GM12878 (cell line): ENCODE measurements around the gene OSBPL5. TPM values are rescaled to one million over a fixed set of nuclear protein-coding genes. Genes with fewer than 3 reads are reported as not detected.

Experiments used
- ATAC-seq: fragments of 200-7000 bp; cut with Tn5 transposase; 3 replicates; pipeline ENCODE4 v1.9.1; 2020; ENCODE audit warnings: mild to moderate bottlenecking, moderate library complexity
- BruUV-seq: library from RNA; stranded (reverse); fragments of 400-500 nt; replicated peaks from 2 replicates; lab custom pipeline; 2021; lab: Mats Ljungman, UMichigan
- CTCF ChIA-PET: fragments of 300-600 bp; sonication (Branson Sonifier 250); formaldehyde crosslinking; extraction: SDS; loops from one replicate; lab custom pipeline; 2021; ENCODE audit warnings: inconsistent platforms; lab: Yijun Ruan, JAX
- POLR2A ChIA-PET: fragments of 350-600 bp; formaldehyde crosslinking; extraction: SDS; loops from one replicate; lab custom pipeline; 2021; ENCODE audit warnings: inconsistent platforms; lab: Charles Lee
- RAD21 ChIA-PET: fragments of 300-600 bp; sonication (Branson Sonifier 250); formaldehyde crosslinking; loops from one replicate; lab custom pipeline; 2023; ENCODE audit warnings: antibody characterized with exemption; ENCODE audit not compliant: unreplicated experiment; lab: Charles Lee
- SMC1A ChIA-PET: fragments of 300-600 bp; sonication (Branson Sonifier 250); formaldehyde crosslinking; loops from one replicate; lab custom pipeline; 2023; ENCODE audit not compliant: unreplicated experiment, uncharacterized antibody; lab: Charles Lee
- DNase-seq: peaks from one replicate; pipeline ENCODE4 v3.0.0-alpha.2; 2011; ENCODE audit warnings: low read depth, low spot score
- FAIRE-seq: peaks from 3 replicates; lab custom pipeline; 2011; peaks lifted over from hg19 to GRCh38; lab: Jason Lieb, UNC
- H2AFZ ChIP-seq: 2 replicates; pipeline ENCODE4 v1.6.0; 2011; ENCODE audit warnings: low read depth, low read length, control low read depth; ENCODE audit not compliant: control insufficient read depth
- H3K27ac ChIP-seq: 2 replicates; pipeline ENCODE4 v1.5.1; 2011; ENCODE audit warnings: control low read depth; ENCODE audit not compliant: control insufficient read depth, insufficient read depth
- H3K27me3 ChIP-seq, 2 experiments: replicated peaks in 1 of 2; 2 replicates each; pipeline versions ENCODE4 v1.6.0 to v1.6.1; 2011; ENCODE audit warnings: low read length in 1 of 2; ENCODE audit not compliant: control insufficient read depth in 2 of 2, insufficient read depth in 2 of 2
- H3K36me3 ChIP-seq, 2 experiments: 2 replicates each; pipeline ENCODE4 v1.5.1; 2011; ENCODE audit warnings: low read length in 1 of 2; ENCODE audit not compliant: control insufficient read depth in 2 of 2, insufficient read depth in 2 of 2
- H3K4me1 ChIP-seq: 2 replicates; pipeline ENCODE4 v1.6.1; 2011; ENCODE audit warnings: mild to moderate bottlenecking, low read length, moderate library complexity, mixed read lengths; ENCODE audit not compliant: control insufficient read depth, insufficient read depth
- H3K4me2 ChIP-seq: 2 replicates; pipeline ENCODE4 v1.6.0; 2011; ENCODE audit warnings: control low read depth; ENCODE audit not compliant: control insufficient read depth, insufficient read depth
- H3K4me3 ChIP-seq: fragments of 200-600 bp; sonication (generic); 2 replicates; pipeline ENCODE4 v1.5.1; 2016
- H3K79me2 ChIP-seq: 2 replicates; pipeline ENCODE4 v1.6.0; 2011; ENCODE audit warnings: low read length; ENCODE audit not compliant: control insufficient read depth, insufficient read depth
- H3K9ac ChIP-seq: 2 replicates; pipeline ENCODE4 v1.8.0; 2011; ENCODE audit warnings: low read length, control low read depth, mixed read lengths; ENCODE audit not compliant: control insufficient read depth, insufficient read depth
- H3K9me3 ChIP-seq: replicated peaks from 3 replicates; pipeline ENCODE4 v1.5.1; 2011; ENCODE audit warnings: mild to moderate bottlenecking, low read length; ENCODE audit not compliant: control insufficient read depth, insufficient read depth
- H4K20me1 ChIP-seq: 2 replicates; pipeline ENCODE4 v1.6.0; 2011; ENCODE audit not compliant: control insufficient read depth, insufficient read depth
- ATF7 ChIP-seq: fragments of 450-650 bp; IDR thresholded peaks from 2 replicates; pipeline ENCODE4 v1.6.1; 2016; ENCODE audit warnings: low read depth, mild to moderate bottlenecking
- E2F8 ChIP-seq: fragments of 450-650 bp; IDR thresholded peaks from 2 replicates; pipeline ENCODE4 v1.6.1; 2018; ENCODE audit warnings: mild to moderate bottlenecking, low read depth, moderate library complexity; ENCODE audit not compliant: partially characterized antibody
- RCOR1 ChIP-seq: conservative IDR thresholded peaks from 2 replicates; pipeline ENCODE4 v1.6.1; 2012; ENCODE audit warnings: low read depth, low read length, improper control_type of control experiment
- RFX5 ChIP-seq: IDR thresholded peaks from 2 replicates; pipeline ENCODE4 v1.6.1; 2011; ENCODE audit warnings: low read depth, low read length, improper control_type of control experiment
- ZNF622 ChIP-seq: fragments of 450-650 bp; IDR thresholded peaks from 2 replicates; pipeline ENCODE4 v1.6.1; 2017; ENCODE audit warnings: mild to moderate bottlenecking, inconsistent platforms
- WGBS: methylation state at CpG from one replicate; pipeline ENCODE4 v1.1.6; 2016; ENCODE audit warnings: low lambda C conversion rate; ENCODE audit not compliant: insufficient replicate concordance, insufficient coverage; ENCODE audit errors: missing lambda C conversion rate; 5-methylcytosine and 5-hydroxymethylcytosine counted together
- in situ Hi-C: fragments of 300-500 bp; cut with MboI; formaldehyde crosslinking; loops from 9 replicates; pipeline ENCODE4 v1.14.3; 2018; ENCODE audit warnings: mixed read lengths
- intact Hi-C: fragments of 100-400 bp; cut with micrococcal nuclease; formaldehyde crosslinking; loops from one replicate; pipeline ENCODE4 v1.14.2; 2022; ENCODE audit not compliant: unreplicated experiment
- polyA plus RNA-seq, 11 experiments: library from polyadenylated mRNA; depleted of rRNA in 4 of 11; unstranded in 6 of 11; stranded (reverse) in 5 of 11; fragments of >200 nt; fragmentation: Nextera tagmentation in 4 of 11; fragmentation: Illumina TruSeq in 1 of 11; extraction: Ambion mirVana in 4 of 11; extraction: Trizol in 1 of 11; gene quantifications; 1 replicate in 1 of 11; 2 replicates in 10 of 11; pipeline versions ENCODE4 v1.2.1 to v1.2.3, GENCODE V29; 2011 to 2016; ENCODE audit warnings: inconsistent platforms in 2 of 11, missing spikeins in 2 of 11, low read depth in 1 of 11
- total RNA-seq, 4 experiments: library from RNA; depleted of rRNA in 3 of 4; stranded (reverse); fragments of >200 nt in 3 of 4; fragmentation: Illumina TruSeq in 1 of 4; extraction: Trizol in 1 of 4; gene quantifications; 2 replicates each; pipeline versions ENCODE4 v1.2.1 to v1.2.3, GENCODE V29; 2013 to 2021

Gene OSBPL5
- total and polyA plus RNA-seq, 10 of the 15 experiments (the other 5 are each of a cell fraction or from before 2014, with no cell fraction given), result not detected

GRCh38 chr11:3189196-3189843 is 24.2 kb upstream of the OSBPL5 start (continued):
- TF ChIP-seq E2F8 (no peak), ATF7 (no peak), RFX5 (no peak)

DNA sequence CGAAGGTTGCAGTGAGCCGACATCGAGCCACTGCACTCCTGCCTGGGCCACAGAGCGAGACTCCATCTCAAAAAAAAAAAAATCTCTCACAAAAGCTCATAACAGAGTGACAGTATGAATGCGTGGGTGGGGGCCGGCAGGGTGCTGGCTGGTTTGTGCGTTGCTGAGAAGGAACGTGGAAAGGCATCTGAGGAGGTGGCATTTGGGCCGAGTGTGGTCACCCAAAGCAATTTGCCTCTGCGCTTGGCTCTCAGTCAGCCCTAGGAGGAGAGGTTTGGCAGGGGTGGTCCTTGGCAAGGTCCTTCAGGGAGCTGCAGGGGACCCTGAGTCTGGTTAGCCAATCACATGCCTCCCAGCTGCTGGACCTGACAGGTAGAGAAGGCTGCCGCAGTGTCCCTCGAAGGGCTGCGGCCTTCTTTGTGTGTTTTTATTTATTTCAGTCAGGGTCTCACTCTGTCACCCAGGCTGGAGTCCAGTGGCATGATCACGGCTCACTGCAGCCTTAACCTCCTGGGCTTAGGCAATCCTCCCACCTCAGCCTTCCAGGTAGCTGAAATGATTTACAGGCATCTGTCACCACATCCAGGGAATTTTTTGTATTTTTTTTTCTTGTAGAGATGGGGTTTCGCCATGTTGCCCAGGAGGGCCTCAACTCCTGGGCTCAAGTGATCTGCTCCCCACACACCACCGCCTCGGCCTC is 23.5 kb upstream of the OSBPL5 start:
- H3K27ac ChIP-seq, result no peak overlapping the region
- no peaks in the 10 kb centered on the region; a peak in 1 of 4 replicates for H3K27me3 ChIP-seq
- no peaks in the 10 kb centered on the region for H3K36me3 ChIP-seq
- FAIRE-seq, result no peak
- ChIA-PET POLR2A (no interaction called here), CTCF (no interaction called here), SMC1A (no interaction called here), RAD21 (no interaction called here)
- 57% methylated on average over 17 of the region's 17 CpGs for WGBS
- no peak overlapping the region for H3K4me3 ChIP-seq
- H3K9me3 ChIP-seq, result no peaks in the 10 kb centered on the region
- no peak for ATAC-seq
- BruUV-seq, result no TSS peak
- no peaks in the 10 kb centered on the region for H4K20me1 ChIP-seq
- TF ChIP-seq ZNF622 (no peak), RCOR1 (no peak)
- no peak overlapping the region for H2AFZ ChIP-seq
- in situ Hi-C loops (no loop called here), intact Hi-C loops (no loop called here)
- H3K4me2 ChIP-seq, result no peak overlapping the region
- H3K79me2 ChIP-seq, result no peaks in the 10 kb centered on the region
- no peak overlapping the region for H3K9ac ChIP-seq
- DNase-seq, result no peak
- H3K4me1 ChIP-seq, result no peaks in the 10 kb centered on the region
